GM18499 (cell line): ENCODE measurements around the gene KBTBD8.
A peak's percentile ranks its signal among the peaks of the same experiment; 100 is the strongest.

Source experiments
- ATAC-seq: cut with Tn5 transposase; IDR thresholded peaks from one replicate; pipeline ENCODE4 v1.9.1; 2021; ENCODE audit warnings: moderate number of reproducible peaks; ENCODE audit not compliant: insufficient read depth, unreplicated experiment

KBTBD8 gene

DNA sequence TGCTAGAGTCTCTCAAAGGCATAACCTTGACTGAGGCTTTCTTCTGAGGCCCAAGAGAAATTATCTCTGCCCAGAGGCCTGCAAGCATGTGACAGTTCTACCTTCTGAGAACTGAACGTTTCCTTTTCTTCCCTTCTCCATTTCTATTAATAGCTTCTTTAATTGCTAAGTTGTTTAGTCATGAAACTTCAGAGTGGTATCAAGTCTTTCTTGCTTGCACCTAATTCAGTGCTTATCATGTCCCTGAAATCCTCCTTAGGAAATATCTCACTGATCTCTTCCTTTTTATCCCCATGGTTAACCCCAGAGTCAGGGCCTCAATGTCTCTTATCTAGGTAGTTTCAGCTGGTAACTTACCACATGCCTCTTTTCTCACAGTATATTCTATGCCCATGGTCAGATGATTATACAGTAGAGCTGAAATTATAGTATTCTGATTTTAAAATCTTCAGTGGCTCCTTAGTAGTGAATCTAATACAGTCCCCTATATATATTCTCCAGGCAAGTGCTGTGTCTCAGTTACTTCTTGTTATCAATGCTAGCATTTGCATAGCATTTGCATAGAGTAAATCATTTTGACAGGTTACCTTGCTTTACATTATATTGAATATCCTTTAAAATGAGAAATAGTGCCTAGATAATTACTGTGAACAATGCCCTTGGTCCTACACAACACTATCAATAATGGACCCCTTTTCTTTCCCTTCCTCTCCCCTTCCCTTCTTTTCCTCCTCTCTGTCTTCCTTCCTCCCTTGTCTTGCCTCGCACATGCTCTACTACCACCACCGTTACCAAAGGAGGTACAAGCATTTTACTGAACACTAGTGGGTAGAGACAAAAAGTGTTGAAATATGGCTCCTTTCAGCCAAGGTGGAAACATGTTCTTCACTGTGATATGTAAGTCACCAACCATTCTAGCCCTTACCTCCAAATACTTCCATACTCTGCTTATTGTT, 33.0 kb downstream of the KBTBD8 start:
- peak; percentile 84 for ATAC-seq

DNA sequence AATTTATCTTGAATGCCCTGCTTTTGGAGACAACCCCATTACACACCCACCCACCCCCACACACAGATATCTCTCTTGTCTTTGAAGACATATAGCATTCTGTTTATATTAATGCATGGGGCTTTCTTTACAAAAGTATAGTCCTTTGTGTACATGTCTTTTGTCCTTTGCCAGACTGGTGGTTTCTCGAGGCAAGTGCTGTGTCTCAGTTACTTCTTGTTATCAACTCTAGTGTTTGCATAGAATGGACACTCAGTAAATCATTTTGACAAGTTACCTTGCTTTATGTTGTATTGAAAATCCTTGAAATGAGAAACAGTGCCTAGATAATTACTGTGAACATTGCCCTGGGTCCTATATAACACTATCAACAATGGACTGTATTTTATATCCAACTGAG, 33.9 kb downstream of the KBTBD8 start:
- no peak for ATAC-seq

- no peak for ATAC-seq
Measured at GRCh38 chr3:67033079-67033478, 35.0 kb downstream of the KBTBD8 start.

- ATAC-seq = no peak
Measured at GRCh38 chr3:67034371-67034770, 36.3 kb downstream of the KBTBD8 start.

DNA sequence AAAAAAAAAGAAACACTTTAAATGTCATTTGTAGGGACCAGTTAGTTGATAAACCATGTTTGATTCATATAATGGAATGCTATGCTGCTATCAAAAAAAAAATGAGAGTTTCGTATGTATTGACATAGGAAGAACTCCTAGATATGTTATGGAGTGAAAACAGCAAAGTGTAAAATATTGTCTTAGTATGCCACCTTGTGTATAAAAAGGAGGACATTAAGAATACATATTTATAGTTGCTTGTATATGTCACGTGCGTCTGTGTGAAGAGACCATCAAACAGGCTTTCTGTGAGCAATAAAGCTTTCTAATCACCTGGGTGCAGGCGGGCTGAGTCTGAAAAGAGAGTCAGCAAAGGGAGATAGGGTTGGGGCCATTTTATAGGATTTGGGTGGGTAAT, 39.5 kb downstream of the KBTBD8 start:
- ATAC-seq = no peak

GRCh38 chr3:67044295-67044694, 46.2 kb downstream of the KBTBD8 start:
- no peak for ATAC-seq

- ATAC-seq = no peak
Measured at GRCh38 chr3:67044955-67045354, 46.8 kb downstream of the KBTBD8 start.

DNA sequence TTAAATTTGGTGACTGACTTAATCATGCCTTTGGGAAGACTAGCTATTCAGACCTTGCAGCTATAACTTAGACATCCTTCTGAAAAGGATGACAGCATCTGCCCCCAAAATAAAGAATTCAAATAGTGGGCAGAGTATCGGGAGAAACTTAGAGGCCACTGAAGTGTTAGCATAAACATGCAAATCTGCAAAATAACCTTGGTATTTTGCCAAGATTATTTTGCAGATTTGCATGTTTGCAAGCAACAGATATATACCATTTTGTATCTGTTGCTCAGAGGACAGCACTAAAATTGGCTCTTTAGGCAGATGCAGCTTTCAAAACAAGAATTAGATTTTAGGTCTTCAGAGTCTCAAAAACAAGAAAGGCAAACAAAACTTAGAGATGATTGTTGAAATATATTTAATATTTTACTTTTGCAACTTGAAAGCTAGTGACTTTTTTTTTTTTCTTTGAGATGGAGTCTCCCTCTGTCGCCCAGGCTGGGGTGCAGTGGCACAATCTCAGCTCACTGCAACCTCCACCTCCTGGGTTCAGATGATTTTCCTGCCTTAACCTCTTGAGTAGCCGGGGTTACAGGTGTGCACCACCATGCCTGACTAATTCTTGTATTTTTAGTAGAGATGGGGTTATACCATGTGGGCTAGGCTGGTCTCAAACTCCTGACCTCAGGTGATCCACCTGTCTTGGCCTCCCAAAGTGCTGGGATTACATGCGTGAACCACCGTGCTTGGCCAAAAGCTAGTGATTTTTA, 47.8 kb downstream of the KBTBD8 start:
- no peak for ATAC-seq

DNA sequence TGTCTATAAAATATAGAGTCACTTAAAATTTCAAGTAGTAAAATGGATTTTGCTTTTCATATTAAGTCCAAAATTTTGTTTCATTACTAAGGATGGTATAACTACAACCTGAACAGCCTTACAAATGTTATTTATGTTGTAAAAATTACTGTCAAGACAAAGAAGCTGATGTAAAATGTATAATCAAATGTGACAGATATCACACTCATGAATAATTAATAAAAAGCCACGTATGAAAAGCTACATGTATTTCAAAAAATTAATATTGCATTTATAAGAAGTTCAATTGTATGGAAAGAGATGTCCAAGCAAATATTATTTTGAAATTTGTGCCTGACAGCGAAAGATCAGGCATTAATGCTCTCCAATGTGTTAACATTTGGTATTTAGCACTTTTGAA, 48.9 kb downstream of the KBTBD8 start:
- no peak for ATAC-seq

DNA sequence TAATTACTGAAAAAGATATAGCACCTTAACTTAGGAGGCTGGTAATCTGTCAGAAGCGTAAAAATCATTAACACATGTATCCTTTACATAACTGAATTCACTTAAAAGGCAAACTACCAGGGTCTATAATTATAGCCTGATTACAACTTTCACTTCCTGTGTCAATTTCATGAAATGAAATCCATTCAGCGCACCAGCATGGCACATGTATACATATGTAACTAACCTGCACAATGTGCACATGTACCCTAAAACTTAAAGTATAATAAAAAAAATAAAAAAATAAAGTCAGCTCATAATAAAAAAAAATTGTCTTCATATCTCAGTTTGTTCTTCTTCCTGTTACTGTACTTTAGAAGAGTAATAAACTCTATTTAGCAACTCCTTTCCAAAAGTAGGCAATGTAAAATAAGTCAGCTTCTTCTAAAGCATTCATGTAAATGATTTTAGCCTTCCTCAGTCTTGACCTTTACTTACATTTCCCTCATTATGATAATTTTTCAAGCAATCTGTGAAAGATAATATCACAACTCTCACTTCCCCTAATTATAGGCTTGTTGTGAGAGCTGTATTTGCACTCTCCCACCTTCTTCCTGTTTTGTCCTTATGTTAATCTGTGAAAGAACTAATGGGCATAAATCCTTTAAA, 50.1 kb downstream of the KBTBD8 start:
- ATAC-seq = peak; percentile 95

- ATAC-seq = peak; percentile 43
Measured at GRCh38 chr3:67048715-67049074, 50.6 kb downstream of the KBTBD8 start.

- no peak for ATAC-seq
Measured at GRCh38 chr3:67059443-67059842, 61.3 kb downstream of the KBTBD8 start.
